ENCODE data around the gene DNAJB11.

DNA sequence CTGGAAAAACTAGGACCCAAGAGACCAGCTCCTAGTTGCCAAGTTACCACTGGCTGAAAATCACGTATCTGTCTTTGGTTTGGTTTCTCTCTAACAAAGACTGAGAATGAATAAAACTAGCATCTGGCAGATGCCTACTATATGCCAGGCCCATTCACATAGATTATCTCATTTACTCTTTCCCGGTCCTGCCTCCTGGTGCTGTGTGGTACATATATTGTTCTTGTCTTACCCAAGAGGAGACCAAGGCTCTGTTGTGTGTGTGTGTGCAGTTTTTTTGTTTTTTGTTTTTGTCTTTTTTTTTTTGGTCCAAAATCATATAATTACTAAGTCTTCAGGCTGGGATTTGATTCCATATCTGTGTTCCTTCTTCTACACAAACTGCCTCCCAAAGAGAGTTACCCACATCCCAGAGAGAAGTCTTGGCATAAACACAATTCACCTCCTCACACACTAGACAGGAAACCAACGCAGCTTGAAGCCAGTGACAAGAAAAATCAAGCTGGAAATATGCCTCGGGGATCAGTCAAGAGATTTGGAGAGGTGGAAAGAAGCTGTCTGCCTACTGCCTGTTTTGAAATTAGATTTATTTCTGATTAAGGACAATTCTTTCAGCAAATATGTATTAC is 43.2 kb downstream of the DNAJB11 start:
- TF ChIP-seq, protein P1, sequence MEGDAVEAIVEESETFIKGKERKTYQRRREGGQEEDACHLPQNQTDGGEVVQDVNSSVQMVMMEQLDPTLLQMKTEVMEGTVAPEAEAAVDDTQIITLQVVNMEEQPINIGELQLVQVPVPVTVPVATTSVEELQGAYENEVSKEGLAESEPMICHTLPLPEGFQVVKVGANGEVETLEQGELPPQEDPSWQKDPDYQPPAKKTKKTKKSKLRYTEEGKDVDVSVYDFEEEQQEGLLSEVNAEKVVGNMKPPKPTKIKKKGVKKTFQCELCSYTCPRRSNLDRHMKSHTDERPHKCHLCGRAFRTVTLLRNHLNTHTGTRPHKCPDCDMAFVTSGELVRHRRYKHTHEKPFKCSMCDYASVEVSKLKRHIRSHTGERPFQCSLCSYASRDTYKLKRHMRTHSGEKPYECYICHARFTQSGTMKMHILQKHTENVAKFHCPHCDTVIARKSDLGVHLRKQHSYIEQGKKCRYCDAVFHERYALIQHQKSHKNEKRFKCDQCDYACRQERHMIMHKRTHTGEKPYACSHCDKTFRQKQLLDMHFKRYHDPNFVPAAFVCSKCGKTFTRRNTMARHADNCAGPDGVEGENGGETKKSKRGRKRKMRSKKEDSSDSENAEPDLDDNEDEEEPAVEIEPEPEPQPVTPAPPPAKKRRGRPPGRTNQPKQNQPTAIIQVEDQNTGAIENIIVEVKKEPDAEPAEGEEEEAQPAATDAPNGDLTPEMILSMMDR (IDR thresholded peaks at IDR 0.05) = no peak
- no peak for TF ChIP-seq EP300 (IDR thresholded peaks at IDR 0.05)
